ENCODE results near the gene PDGFD.

PDGFD gene

GRCh38 chr11:104199053-104199452 lies 35.1 kb upstream of the PDGFD start:
- no peak overlapping the region for H3K27ac ChIP-seq (ENCODE audit: low read length)
- no peaks in the 10 kb centered on the region for H4K20me1 ChIP-seq (ENCODE audit: insufficient read depth, low read length)
- H3K9ac ChIP-seq (ENCODE audit: low read length), result no peak overlapping the region
- H3K36me3 ChIP-seq (replicated peaks; ENCODE audit: low read depth, low read length), result no peaks in the 10 kb centered on the region
- H3K9me3 ChIP-seq (ENCODE audit: insufficient read depth, low read length), result no peaks in the 10 kb centered on the region
- TF ChIP-seq EZH2phosphoT487 (IDR thresholded peaks at IDR 0.05; ENCODE audit: low read depth), result no peak
- no peak for TF ChIP-seq CTCF (IDR thresholded peaks at IDR 0.05; ENCODE audit: low read depth, low read length)
- H3K27me3 ChIP-seq (ENCODE audit: low read depth, low read length), result no peaks in the 10 kb centered on the region
- no peak overlapping the region for H2AFZ ChIP-seq (ENCODE audit: low read depth, low read length)
- H3K4me3 ChIP-seq (ENCODE audit: low read length), result no peak overlapping the region
- no peaks in the 10 kb centered on the region for H3K79me2 ChIP-seq (ENCODE audit: low read length)
- no peak overlapping the region for H3K4me2 ChIP-seq (ENCODE audit: low read length)
- H3K4me1 ChIP-seq (ENCODE audit: low read length), result no peaks in the 10 kb centered on the region

- Histone ChIP-seq H2AFZ (ENCODE audit: low read depth, low read length) (no peak overlapping the region), H4K20me1 (ENCODE audit: insufficient read depth, low read length) (no peaks in the 10 kb centered on the region), H3K4me1 (ENCODE audit: low read length) (no peaks in the 10 kb centered on the region), H3K9me3 (ENCODE audit: insufficient read depth, low read length) (no peaks in the 10 kb centered on the region), H3K9ac (ENCODE audit: low read length) (no peak overlapping the region), H3K4me3 (ENCODE audit: low read length) (no peak overlapping the region), H3K4me2 (ENCODE audit: low read length) (no peak overlapping the region), H3K27ac (ENCODE audit: low read length) (no peak overlapping the region), H3K27me3 (ENCODE audit: low read depth, low read length) (no peaks in the 10 kb centered on the region), H3K79me2 (ENCODE audit: low read length) (no peaks in the 10 kb centered on the region), H3K36me3 (replicated peaks; ENCODE audit: low read depth, low read length) (no peaks in the 10 kb centered on the region)
- TF ChIP-seq CTCF (IDR thresholded peaks at IDR 0.05; ENCODE audit: low read depth, low read length) (no peak), EZH2phosphoT487 (IDR thresholded peaks at IDR 0.05; ENCODE audit: low read depth) (no peak)
Observed at GRCh38 chr11:104198576-104198975, 34.6 kb upstream of the PDGFD start.

DNA sequence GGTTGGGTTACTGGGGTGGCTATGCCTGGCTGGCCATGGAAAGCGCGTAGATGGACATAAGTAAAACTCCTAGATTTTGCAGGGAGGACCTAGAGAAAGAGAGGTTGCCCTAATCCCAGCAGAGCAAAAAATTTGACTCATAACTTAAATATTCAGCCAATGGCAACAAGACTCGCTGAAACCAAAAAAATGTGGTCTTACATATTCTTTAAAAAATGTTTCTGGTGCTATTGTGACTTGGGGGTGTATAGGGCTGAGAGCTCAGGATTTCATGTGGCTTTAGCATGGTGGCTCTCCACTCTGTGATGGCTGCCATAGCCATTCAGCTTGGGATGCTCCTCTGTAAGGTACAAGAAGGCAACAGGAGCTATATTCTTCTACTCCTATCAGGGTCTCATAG lies 27.2 kb upstream of the PDGFD start:
- TF ChIP-seq EZH2phosphoT487 (IDR thresholded peaks at IDR 0.05; ENCODE audit: low read depth) (no peak), CTCF (IDR thresholded peaks at IDR 0.05; ENCODE audit: low read depth, low read length) (no peak)
- no peak overlapping the region for H3K9ac ChIP-seq (ENCODE audit: low read length)
- H3K4me1 ChIP-seq (ENCODE audit: low read length), result no peaks in the 10 kb centered on the region
- no peaks in the 10 kb centered on the region for H3K27me3 ChIP-seq (ENCODE audit: low read depth, low read length)
- no peak overlapping the region for H3K4me3 ChIP-seq (ENCODE audit: low read length)
- no peaks in the 10 kb centered on the region for H4K20me1 ChIP-seq (ENCODE audit: insufficient read depth, low read length)
- H3K4me2 ChIP-seq (ENCODE audit: low read length), result no peak overlapping the region
- H3K36me3 ChIP-seq (replicated peaks; ENCODE audit: low read depth, low read length), result no peaks in the 10 kb centered on the region
- no peaks in the 10 kb centered on the region for H3K9me3 ChIP-seq (ENCODE audit: insufficient read depth, low read length)
- no peaks in the 10 kb centered on the region for H3K79me2 ChIP-seq (ENCODE audit: low read length)
- H3K27ac ChIP-seq (ENCODE audit: low read length), result no peak overlapping the region
- no peak overlapping the region for H2AFZ ChIP-seq (ENCODE audit: low read depth, low read length)

GRCh38 chr11:104183593-104183992 lies 19.6 kb upstream of the PDGFD start:
- Histone ChIP-seq H4K20me1 (ENCODE audit: insufficient read depth, low read length) (no peaks in the 10 kb centered on the region), H3K9ac (ENCODE audit: low read length) (no peak overlapping the region), H2AFZ (ENCODE audit: low read depth, low read length) (no peak overlapping the region), H3K4me3 (ENCODE audit: low read length) (no peak overlapping the region), H3K27ac (ENCODE audit: low read length) (no peak overlapping the region), H3K4me1 (ENCODE audit: low read length) (no peaks in the 10 kb centered on the region), H3K9me3 (ENCODE audit: insufficient read depth, low read length) (no peaks in the 10 kb centered on the region), H3K27me3 (ENCODE audit: low read depth, low read length) (no peaks in the 10 kb centered on the region), H3K79me2 (ENCODE audit: low read length) (no peaks in the 10 kb centered on the region), H3K36me3 (replicated peaks; ENCODE audit: low read depth, low read length) (no peaks in the 10 kb centered on the region), H3K4me2 (ENCODE audit: low read length) (no peak overlapping the region)
- TF ChIP-seq CTCF (IDR thresholded peaks at IDR 0.05; ENCODE audit: low read depth, low read length) (no peak), EZH2phosphoT487 (IDR thresholded peaks at IDR 0.05; ENCODE audit: low read depth) (no peak)

All from OCI-LY3 (cell line).